HepG2 (cell line): ENCODE data around the gene SEPTIN10. TPM values are rescaled to one million over a fixed set of nuclear protein-coding genes. Genes with fewer than 3 reads are reported as not detected.
A peak's percentile ranks its signal among the peaks of the same experiment; 100 is the strongest.

ENCODE experiments used
- HDAC2 ChIP-seq: sonication (generic); formaldehyde crosslinking; IDR thresholded peaks from 2 replicates; pipeline ENCODE4 v1.4.0; 2020; ENCODE audit warnings: missing genetic modification reagents
- HNF1A ChIP-seq, 2 experiments: sonication (generic) in 1 of 2; formaldehyde crosslinking in 1 of 2; IDR thresholded peaks; 2 replicates each; pipeline versions ENCODE4 v1.4.0 to v1.6.1; 2016 to 2020; ENCODE audit warnings: borderline replicate concordance in 1 of 2, low read depth in 1 of 2, mild to moderate bottlenecking in 1 of 2, missing genetic modification reagents in 1 of 2
- HOXD1 ChIP-seq: sonication (generic); formaldehyde crosslinking; IDR thresholded peaks from 2 replicates; pipeline ENCODE4 v1.5.0; 2020; ENCODE audit warnings: missing genetic modification reagents
- KMT2A ChIP-seq: sonication (generic); formaldehyde crosslinking; IDR thresholded peaks from 2 replicates; pipeline ENCODE4 v1.4.0; 2020; ENCODE audit warnings: missing genetic modification reagents
- NFYB ChIP-seq: sonication (generic); formaldehyde crosslinking; IDR thresholded peaks from 2 replicates; pipeline ENCODE4 v1.4.0; 2020; ENCODE audit warnings: missing genetic modification reagents
- ONECUT2 ChIP-seq: sonication (generic); formaldehyde crosslinking; IDR thresholded peaks from 2 replicates; pipeline ENCODE4 v1.4.0; 2020; ENCODE audit warnings: missing genetic modification reagents
- PBX3 ChIP-seq: sonication (generic); formaldehyde crosslinking; IDR thresholded peaks from 2 replicates; pipeline ENCODE4 v1.8.1; 2023; ENCODE audit warnings: missing genetic modification reagents, inconsistent platforms, borderline replicate concordance
- PHF21A ChIP-seq: sonication (generic); formaldehyde crosslinking; IDR thresholded peaks from 2 replicates; pipeline ENCODE4 v1.5.0; 2020; ENCODE audit warnings: mild to moderate bottlenecking, missing genetic modification reagents
- SMARCC2 ChIP-seq: fragments of 450-650 bp; IDR thresholded peaks from 2 replicates; pipeline ENCODE4 v1.6.1; 2017; ENCODE audit warnings: antibody characterized with exemption, mild to moderate bottlenecking
- TAF1 ChIP-seq: sonication (generic); formaldehyde crosslinking; IDR thresholded peaks from 2 replicates; pipeline ENCODE4 v1.4.0; 2020; ENCODE audit warnings: missing genetic modification reagents
- TP53 ChIP-seq: sonication (generic); formaldehyde crosslinking; conservative IDR thresholded peaks from 2 replicates; pipeline ENCODE4 v1.4.0; 2020; ENCODE audit warnings: missing genetic modification reagents
- ZFP91 ChIP-seq: sonication (generic); formaldehyde crosslinking; IDR thresholded peaks from 2 replicates; pipeline ENCODE4 v1.9.0; 2022; ENCODE audit warnings: missing genetic modification reagents, mild to moderate bottlenecking, borderline replicate concordance
- ZNF292 ChIP-seq: sonication (generic); formaldehyde crosslinking; IDR thresholded peaks from 2 replicates; pipeline ENCODE4 v1.8.1; 2022; ENCODE audit warnings: mild to moderate bottlenecking, low read depth, missing genetic modification reagents, borderline replicate concordance
- ZNF446 ChIP-seq: sonication (generic); formaldehyde crosslinking; IDR thresholded peaks from 2 replicates; pipeline ENCODE4 v1.5.0; 2020; ENCODE audit warnings: mild to moderate bottlenecking, missing genetic modification reagents
- ZNF512B ChIP-seq: sonication (generic); formaldehyde crosslinking; IDR thresholded peaks from 2 replicates; pipeline ENCODE4 v1.5.1; 2020; ENCODE audit warnings: missing genetic modification reagents, mild to moderate bottlenecking, borderline replicate concordance
- ZNF615 ChIP-seq: sonication (generic); formaldehyde crosslinking; IDR thresholded peaks from 2 replicates; pipeline ENCODE4 v1.5.0; 2020; ENCODE audit warnings: mild to moderate bottlenecking, missing genetic modification reagents, borderline replicate concordance
- ZNF703 ChIP-seq: sonication (generic); formaldehyde crosslinking; IDR thresholded peaks from 2 replicates; pipeline ENCODE4 v1.5.1; 2020; ENCODE audit warnings: missing genetic modification reagents, mild to moderate bottlenecking, moderate library complexity, borderline replicate concordance
- ZNF772 ChIP-seq: sonication (generic); formaldehyde crosslinking; IDR thresholded peaks from 2 replicates; pipeline ENCODE4 v1.5.0; 2020; ENCODE audit warnings: mild to moderate bottlenecking, missing genetic modification reagents
- ZNF891 ChIP-seq: sonication (generic); formaldehyde crosslinking; IDR thresholded peaks from 2 replicates; pipeline ENCODE4 v1.5.0; 2020; ENCODE audit warnings: mild to moderate bottlenecking, missing genetic modification reagents
- polyA plus RNA-seq, 8 experiments: library from polyadenylated mRNA; depleted of rRNA in 3 of 8; stranded (reverse) in 7 of 8; unstranded in 1 of 8; fragments of >200 nt; fragmentation: Illumina TruSeq in 4 of 8; extraction: Trizol in 4 of 8; gene quantifications; 2 replicates each; pipeline versions ENCODE4 v1.2.1 to v1.2.3, GENCODE V29; 2011 to 2016; ENCODE audit warnings: low read depth in 4 of 8, missing spikeins in 1 of 8, mixed read lengths in 1 of 8; ENCODE audit not compliant: insufficient read depth in 1 of 8
- total RNA-seq, 5 experiments: library from RNA; depleted of rRNA; stranded (reverse); fragments of >200 nt; fragmentation: Illumina TruSeq; extraction: Trizol; gene quantifications; 2 replicates each; pipeline ENCODE4 v1.2.3, GENCODE V29; 2016; ENCODE audit warnings: low read depth in 1 of 5

The SEPTIN10 gene
- total and polyA plus RNA-seq, 2 of the 13 experiments (the other 11 are each of a cell fraction or from before 2014, with no cell fraction given): 45.8 to 67.5 TPM

- TF ChIP-seq ZNF891 (no peak), ZNF446 (CRISPR knock-in tag) (peak; percentile 76; the same call in 1 of the 2 replicates), TP53 (CRISPR knock-in tag) (peak; percentile 80; the same call in 1 of the 2 replicates), ZFP91 (peak; percentile 78), ZNF615 (CRISPR knock-in tag) (no peak), SMARCC2 (no peak), ZNF292 (CRISPR knock-in tag) (no peak; the same call in 1 of the 2 replicates), HDAC2 (peak; percentile 97), NFYB (peak; percentile 73), PBX3 (CRISPR knock-in tag) (0 out of 2 replicates have a peak, but pooled peaks have one; percentile 52), KMT2A (CRISPR knock-in tag) (peak; percentile 75), ZNF772 (CRISPR knock-in tag) (peak; percentile 89), ZNF512B (CRISPR knock-in tag) (no peak), TAF1 (peak; percentile 86), ZNF703 (peak; percentile 20; the same call in 1 of the 2 replicates), HNF1A (IDR thresholded peaks at IDR 0.05; ENCODE audit: low read depth) (no peak; the same call in 1 of the 2 replicates), HNF1A (CRISPR knock-in tag; IDR thresholded peaks at IDR 0.05; ENCODE audit: borderline replicate concordance) (peak; percentile 92; the same call in 1 of the 2 replicates), ONECUT2 (CRISPR knock-in tag) (peak; percentile 55; the same call in 1 of the 2 replicates), PHF21A (CRISPR knock-in tag) (peak; percentile 100), HOXD1 (peak; percentile 71; the same call in 1 of the 2 replicates)
These were observed at the start of gene SEPTIN10, which contains the start of gene SOWAHC (continued) for GRCh38 chr2:109613922-109614714.
